ENCODE results near the gene TMEM184B. TPM values are rescaled to one million over a fixed set of nuclear protein-coding genes. Genes with fewer than 3 reads are reported as not detected.

Gene TMEM184B
- total and polyA plus RNA-seq, 10 of the 15 experiments (the other 5 are each of a cell fraction or from before 2014, with no cell fraction given) = 0.56 to 22.4 (median 7.9) TPM

- Histone ChIP-seq H4K20me1 (ENCODE audit: control insufficient read depth, insufficient read depth) (no peaks in the 10 kb centered on the region), H3K36me3 (ENCODE audit: control insufficient read depth in 2 of 2, insufficient read depth in 2 of 2, low read length in 1 of 2) (peaks cover 3 to 8% of the 10 kb centered on the region in 2 experiments; a peak in 3 of 4 replicates), H3K4me1 (ENCODE audit: control insufficient read depth, insufficient read depth, low read length) (no peaks in the 10 kb centered on the region), H3K4me2 (ENCODE audit: control insufficient read depth, insufficient read depth) (no peak overlapping the region), H3K27ac (ENCODE audit: control insufficient read depth, insufficient read depth) (no peak overlapping the region), H2AFZ (ENCODE audit: control insufficient read depth, low read depth, low read length) (no peak overlapping the region), H3K4me3 (no peak overlapping the region), H3K79me2 (ENCODE audit: control insufficient read depth, insufficient read depth, low read length) (no peaks in the 10 kb centered on the region), H3K9ac (ENCODE audit: control insufficient read depth, insufficient read depth, low read length) (no peak overlapping the region), H3K9me3 (replicated peaks; ENCODE audit: control insufficient read depth, insufficient read depth, low read length) (no peaks in the 10 kb centered on the region; the same call in 2 of the 3 replicates), H3K27me3 (replicated peaks in 1 of 2; ENCODE audit: control insufficient read depth in 2 of 2, insufficient read depth in 2 of 2, low read length in 1 of 2) (no peaks in the 10 kb centered on the region)
- ChIA-PET SMC1A (ENCODE audit: uncharacterized antibody, unreplicated experiment) (no interaction called here), RAD21 (ENCODE audit: unreplicated experiment) (no interaction called here), CTCF (interaction anchor here (0.9 kb wide), 1 partner anchor 12 kb away, joined by 4 read pairs; no protein-coding TSS in a partner anchor), POLR2A (no interaction called here)
- DNase-seq (ENCODE audit: low read depth, low spot score) (no peak), FAIRE-seq (no peak), ATAC-seq (no peak)
- intact Hi-C loops (cut with micrococcal nuclease; ENCODE audit: unreplicated experiment) = no loop called here
- no peak for TF ChIP-seq LARP7 (IDR thresholded peaks at IDR 0.05)
- TF ChIP-seq PBX3 (IDR thresholded peaks at IDR 0.05; ENCODE audit: insufficient replicate concordance, low read depth, low read length) = no peak
- no peak for TF ChIP-seq HSF1 (IDR thresholded peaks at IDR 0.05; ENCODE audit: low read depth, low read length)
- no peak for TF ChIP-seq IKZF2 (IDR thresholded peaks at IDR 0.05)
- TF ChIP-seq MLLT1 (IDR thresholded peaks at IDR 0.05) = no peak
- no peak for TF ChIP-seq ESRRA (IDR thresholded peaks at IDR 0.05; ENCODE audit: low read length)
- no peak for TF ChIP-seq BACH1 (IDR thresholded peaks at IDR 0.05; ENCODE audit: borderline replicate concordance)
- TF ChIP-seq STAT1 (conservative IDR thresholded peaks at IDR 0.05) = no peak
- TF ChIP-seq MXI1 (IDR thresholded peaks at IDR 0.05; ENCODE audit: low read depth, low read length) = no peak
- no peak for TF ChIP-seq BHLHE40 (IDR thresholded peaks at IDR 0.05; ENCODE audit: borderline replicate concordance in 1 of 2, low read depth in 2 of 2, low read length in 1 of 2)
- TF ChIP-seq IRF3 (IDR thresholded peaks at IDR 0.05) = no peak
- in situ Hi-C loops (cut with MboI) = no loop called here
- WGBS (ENCODE audit: insufficient coverage, insufficient replicate concordance, low lambda C conversion rate, missing lambda C conversion rate) = 74% methylated on average over 13 of the region's 13 CpGs
- no TSS peak for BruUV-seq (replicated peaks)
Measured at GRCh38 chr22:38250643-38251340, 22.0 kb downstream of the TMEM184B start.

Data from GM12878 (cell line).